ENCODE results near the gene SPC25.
"Not testable (repeated sequence)": the region's sequence is repeated elsewhere in the genome, so short reads cannot be mapped to it uniquely, and the experiment has no call there.

SPC25 gene

GRCh38 chr2:168903888-168904287 is 13.7 kb upstream of the SPC25 start:
- DNase-seq (ENCODE audit: low read depth in 2 of 2): no peak

- no peak for DNase-seq (ENCODE audit: low read depth in 2 of 2)
These were observed 10.8 kb upstream of the SPC25 start, which contains the start of gene G6PC2 for GRCh38 chr2:168901003-168901402. Gene G6PC2, plus strand, starts transcription at chr2:168901291. Its CDS starts 41 bp downstream, at chr2:168901332.

GRCh38 chr2:168897449-168897848 is 7.2 kb upstream of the SPC25 start:
- DNase-seq (ENCODE audit: low read depth in 2 of 2): no peak

GRCh38 chr2:168896783-168897182 is 6.6 kb upstream of the SPC25 start:
- DNase-seq (ENCODE audit: low read depth in 2 of 2): no peak

- no peak for DNase-seq (ENCODE audit: low read depth in 2 of 2)
These were observed 5.5 kb upstream of the SPC25 start for GRCh38 chr2:168895771-168896170.

- no peak for DNase-seq (ENCODE audit: low read depth in 2 of 2)
These were observed 4.5 kb upstream of the SPC25 start for GRCh38 chr2:168894720-168895119.

GRCh38 chr2:168894101-168894500 is 3.9 kb upstream of the SPC25 start:
- DNase-seq (ENCODE audit: low read depth in 2 of 2): no peak

- DNase-seq (ENCODE audit: low read depth in 2 of 2): no peak
These were observed 2.1 kb upstream of the SPC25 start for GRCh38 chr2:168892327-168892726.

- no peak for DNase-seq (ENCODE audit: low read depth in 2 of 2)
These were observed 610 bp downstream of the SPC25 start for GRCh38 chr2:168889635-168890005.

GRCh38 chr2:168884975-168885374 is 5.3 kb downstream of the SPC25 start:
- no peak for DNase-seq (ENCODE audit: low read depth in 2 of 2)

- DNase-seq (ENCODE audit: low read depth in 2 of 2): not testable (repeated sequence)
These were observed 8.1 kb downstream of the SPC25 start for GRCh38 chr2:168882163-168882562.

GRCh38 chr2:168874368-168875054 is 15.7 kb downstream of the SPC25 start:
- no peak for DNase-seq (ENCODE audit: low read depth in 2 of 2)

- DNase-seq (ENCODE audit: low read depth in 2 of 2): not testable (repeated sequence)
These were observed 19.4 kb downstream of the SPC25 start for GRCh38 chr2:168870824-168871223.

- not testable (repeated sequence) for DNase-seq (ENCODE audit: low read depth in 2 of 2)
These were observed 19.9 kb downstream of the SPC25 start for GRCh38 chr2:168870369-168870768.

- DNase-seq (ENCODE audit: low read depth in 2 of 2): not testable (repeated sequence)
These were observed 23.1 kb downstream of the SPC25 start for GRCh38 chr2:168867164-168867563.

GRCh38 chr2:168858146-168858545 is 32.1 kb downstream of the SPC25 start:
- no peak for DNase-seq (ENCODE audit: low read depth in 2 of 2)

GRCh38 chr2:168855601-168856000 is 34.6 kb downstream of the SPC25 start:
- no peak for DNase-seq (ENCODE audit: low read depth in 2 of 2)

GRCh38 chr2:168854651-168855050 is 35.6 kb downstream of the SPC25 start:
- DNase-seq (ENCODE audit: low read depth in 2 of 2): no peak

GRCh38 chr2:168853471-168853870 is 36.8 kb downstream of the SPC25 start:
- DNase-seq (ENCODE audit: low read depth in 2 of 2): no peak

- no peak for DNase-seq (ENCODE audit: low read depth in 2 of 2)
These were observed 37.7 kb downstream of the SPC25 start for GRCh38 chr2:168852481-168852880.

- no peak for DNase-seq (ENCODE audit: low read depth in 2 of 2)
These were observed 38.4 kb downstream of the SPC25 start for GRCh38 chr2:168851674-168852320.

- DNase-seq (ENCODE audit: low read depth in 2 of 2): no peak
These were observed 39.4 kb downstream of the SPC25 start for GRCh38 chr2:168850846-168851245.

GRCh38 chr2:168849610-168850009 is 40.6 kb downstream of the SPC25 start:
- DNase-seq (ENCODE audit: low read depth in 2 of 2): no peak

Data from activated CD4-positive, alpha-beta T cell treated with anti-CD3 and anti-CD28 coated beads for 24 hours (primary cell).